ENCODE measurements around the gene ATP5ME. TPM values are rescaled to one million over a fixed set of nuclear protein-coding genes. Genes with fewer than 3 reads are reported as not detected.

Gene ATP5ME
- total RNA-seq, 1 donor = 72.5 TPM

DNA sequence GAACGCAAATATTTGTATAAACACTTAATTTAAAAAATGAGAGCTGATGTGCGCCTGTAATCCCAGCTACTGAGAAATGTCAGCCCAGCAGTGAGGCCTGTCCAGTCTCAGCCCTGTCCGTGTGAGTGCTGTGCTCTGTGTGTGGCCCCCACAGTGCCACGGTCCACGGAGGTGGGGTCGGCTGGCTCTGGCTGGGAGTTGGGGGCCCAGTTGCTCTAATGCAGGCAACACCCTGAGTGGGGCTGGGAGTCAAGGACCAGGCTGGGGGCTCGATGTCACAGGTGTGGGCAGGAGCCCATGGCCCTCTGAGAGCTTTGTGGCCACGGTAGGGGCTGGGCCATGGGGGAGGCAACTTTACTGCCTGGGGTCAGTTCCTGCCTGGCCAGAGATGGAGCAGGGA lies 44.4 kb upstream of the ATP5ME start:
- no peak overlapping the region for H3K4me3 ChIP-seq (ENCODE audit: low read depth, low read length)
- DNase-seq (ENCODE audit: low read depth) = no peak
- TF ChIP-seq, protein P1, sequence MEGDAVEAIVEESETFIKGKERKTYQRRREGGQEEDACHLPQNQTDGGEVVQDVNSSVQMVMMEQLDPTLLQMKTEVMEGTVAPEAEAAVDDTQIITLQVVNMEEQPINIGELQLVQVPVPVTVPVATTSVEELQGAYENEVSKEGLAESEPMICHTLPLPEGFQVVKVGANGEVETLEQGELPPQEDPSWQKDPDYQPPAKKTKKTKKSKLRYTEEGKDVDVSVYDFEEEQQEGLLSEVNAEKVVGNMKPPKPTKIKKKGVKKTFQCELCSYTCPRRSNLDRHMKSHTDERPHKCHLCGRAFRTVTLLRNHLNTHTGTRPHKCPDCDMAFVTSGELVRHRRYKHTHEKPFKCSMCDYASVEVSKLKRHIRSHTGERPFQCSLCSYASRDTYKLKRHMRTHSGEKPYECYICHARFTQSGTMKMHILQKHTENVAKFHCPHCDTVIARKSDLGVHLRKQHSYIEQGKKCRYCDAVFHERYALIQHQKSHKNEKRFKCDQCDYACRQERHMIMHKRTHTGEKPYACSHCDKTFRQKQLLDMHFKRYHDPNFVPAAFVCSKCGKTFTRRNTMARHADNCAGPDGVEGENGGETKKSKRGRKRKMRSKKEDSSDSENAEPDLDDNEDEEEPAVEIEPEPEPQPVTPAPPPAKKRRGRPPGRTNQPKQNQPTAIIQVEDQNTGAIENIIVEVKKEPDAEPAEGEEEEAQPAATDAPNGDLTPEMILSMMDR (IDR thresholded peaks at IDR 0.05; ENCODE audit: insufficient read depth, low read depth, low read length) = no peak

DNA sequence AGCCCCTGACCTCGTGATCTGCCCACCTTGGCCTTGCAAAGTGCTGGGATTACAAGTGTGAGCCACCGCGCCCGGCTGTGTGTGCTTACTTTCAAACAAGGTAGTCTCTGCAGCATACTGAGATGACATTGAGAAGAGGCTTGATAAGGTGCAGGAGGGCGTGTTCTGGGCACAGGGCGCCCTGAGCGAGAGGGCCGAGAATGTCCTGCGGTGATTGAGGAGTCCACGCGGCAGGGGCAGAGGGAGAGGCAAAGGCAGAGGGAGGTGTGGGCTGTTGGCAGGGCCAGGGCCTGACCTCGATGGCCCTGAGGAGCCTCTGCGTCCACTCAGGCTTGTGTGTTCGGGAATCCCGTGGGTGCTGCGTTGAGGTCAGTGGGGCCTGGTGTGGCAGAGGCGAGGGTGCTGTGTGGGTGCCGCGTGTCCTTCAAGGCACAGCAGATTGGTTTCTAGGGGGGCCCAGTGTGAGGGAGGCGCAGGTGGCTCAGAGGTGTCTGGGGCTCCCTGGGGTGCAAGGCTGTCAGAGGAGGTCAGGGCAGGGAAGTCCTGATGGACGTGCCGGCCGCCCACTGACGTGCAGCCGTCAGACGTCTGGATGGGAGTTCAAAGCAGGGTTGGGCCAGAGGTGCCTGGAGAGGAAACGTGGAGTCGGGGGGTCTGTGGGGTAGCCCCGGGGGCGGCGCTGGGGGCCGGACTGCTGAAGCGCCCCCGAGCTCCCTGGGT lies 43.7 kb upstream of the ATP5ME start:
- TF ChIP-seq, protein P1 (IDR thresholded peaks at IDR 0.05; ENCODE audit: insufficient read depth, low read depth, low read length) = no peak
- no peak overlapping the region for H3K4me3 ChIP-seq (ENCODE audit: low read depth, low read length)
- DNase-seq (ENCODE audit: low read depth) = no peak

DNA sequence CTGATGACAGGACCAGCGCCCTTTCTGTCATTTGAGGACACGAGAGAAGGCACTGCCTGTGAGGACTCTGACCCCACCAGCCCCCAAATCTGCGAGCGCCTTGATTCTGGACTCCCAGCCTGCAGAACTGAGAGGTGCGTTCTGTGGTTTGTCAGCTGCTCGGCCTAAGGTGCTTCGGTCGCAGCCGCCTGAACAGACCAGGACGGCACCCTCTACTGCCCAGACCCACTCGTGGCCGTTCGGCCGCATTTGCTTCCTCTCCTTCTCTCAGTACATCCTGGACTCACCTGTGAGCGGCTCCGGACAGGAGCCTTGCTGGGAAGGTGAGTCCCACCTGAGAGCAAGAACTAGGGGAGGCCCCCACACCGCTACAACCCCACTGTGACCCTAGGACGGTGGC lies 40.0 kb upstream of the ATP5ME start:
- no peak overlapping the region for H3K4me3 ChIP-seq (ENCODE audit: low read depth, low read length)
- TF ChIP-seq, protein P1 (IDR thresholded peaks at IDR 0.05; ENCODE audit: insufficient read depth, low read depth, low read length) = no peak
- DNase-seq (ENCODE audit: low read depth) = no peak

DNA sequence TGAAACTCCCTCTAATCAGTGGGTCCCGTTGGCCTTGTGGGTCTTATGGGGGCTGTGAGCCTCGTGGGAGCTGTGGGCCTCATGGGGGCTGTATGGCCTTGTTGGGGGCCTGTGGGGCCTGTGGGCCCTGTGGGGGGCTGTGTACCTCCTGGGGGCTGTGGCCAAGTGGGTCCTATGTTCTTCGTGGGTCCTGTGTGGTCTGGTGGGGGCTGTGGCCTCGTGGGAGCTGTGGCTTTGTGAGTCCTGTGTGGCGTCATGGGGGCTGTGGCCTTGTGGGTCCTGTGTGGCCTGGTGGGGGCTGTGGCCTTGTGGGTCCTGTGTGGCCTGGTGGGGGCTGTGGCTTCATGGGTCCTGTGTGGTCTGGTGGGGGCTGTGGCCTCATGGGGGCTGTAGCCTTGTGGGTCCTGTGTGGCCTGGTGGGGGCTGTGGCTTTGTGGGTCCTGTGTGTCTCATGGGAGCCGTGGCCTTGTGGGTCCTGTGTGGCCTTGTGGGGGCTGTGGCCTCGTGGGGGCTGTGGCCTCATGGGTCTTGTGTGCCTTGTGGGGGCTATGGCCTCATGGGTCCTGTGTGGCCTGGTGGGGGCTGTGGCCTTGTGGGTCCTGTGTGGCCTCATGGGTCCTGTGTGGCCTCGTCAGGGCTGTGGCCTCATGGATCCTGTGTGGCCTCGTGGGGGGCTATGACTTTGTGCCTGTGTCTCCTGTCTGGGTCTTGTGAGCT lies 39.0 kb upstream of the ATP5ME start:
- TF ChIP-seq, protein P1 (IDR thresholded peaks at IDR 0.05; ENCODE audit: insufficient read depth, low read depth, low read length) = no peak
- DNase-seq (ENCODE audit: low read depth) = no peak
- H3K4me3 ChIP-seq (ENCODE audit: low read depth, low read length) = no peak overlapping the region

DNA sequence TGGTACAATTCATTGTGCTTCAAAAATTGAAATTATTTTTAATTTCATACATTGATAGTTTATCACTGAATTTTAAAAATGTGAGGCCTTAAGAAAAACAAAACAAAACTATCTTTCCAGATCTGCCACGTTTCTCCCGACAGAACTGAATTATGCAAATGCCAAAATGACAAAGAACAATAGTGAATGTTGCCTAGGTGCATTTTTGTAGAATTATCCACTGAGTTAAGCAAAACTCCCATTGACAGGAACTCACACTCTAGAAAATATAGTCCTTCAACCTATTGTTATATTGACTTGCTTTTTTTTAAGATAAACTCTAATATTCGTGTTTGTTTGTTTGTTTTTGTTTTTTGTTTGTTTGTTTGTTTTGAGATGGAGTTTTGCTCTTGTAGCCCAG lies 38.0 kb upstream of the ATP5ME start:
- no peak overlapping the region for H3K4me3 ChIP-seq (ENCODE audit: low read depth, low read length)
- TF ChIP-seq, protein P1 (IDR thresholded peaks at IDR 0.05; ENCODE audit: insufficient read depth, low read depth, low read length) = no peak
- DNase-seq (ENCODE audit: low read depth) = no peak

DNA sequence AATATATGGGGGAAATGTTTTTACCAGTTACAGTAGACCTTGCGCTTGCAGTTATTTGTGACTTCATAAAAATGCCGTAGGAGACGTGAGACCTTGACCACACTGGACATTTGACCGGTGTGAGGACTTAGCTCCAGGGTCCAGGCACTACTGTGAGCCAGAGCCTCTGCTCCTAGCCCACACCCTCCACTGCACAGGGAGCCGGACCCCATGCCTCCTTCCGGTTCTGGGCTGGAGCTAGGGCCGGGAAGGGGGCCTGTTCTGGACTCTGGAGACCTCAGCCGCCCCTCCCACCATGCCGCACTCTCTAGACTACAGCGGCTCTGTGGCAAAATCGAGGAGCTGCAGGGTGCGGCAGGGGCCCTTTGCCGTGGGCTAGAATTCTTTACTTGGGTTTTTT lies 36.8 kb upstream of the ATP5ME start:
- H3K4me3 ChIP-seq (ENCODE audit: low read depth, low read length) = no peak overlapping the region
- DNase-seq (ENCODE audit: low read depth) = no peak
- TF ChIP-seq, protein P1 (IDR thresholded peaks at IDR 0.05; ENCODE audit: insufficient read depth, low read depth, low read length) = no peak

Measured in fibroblast of villous mesenchyme (primary cell).